ENCODE data around the gene PPP1R7.

PPP1R7 gene

DNA sequence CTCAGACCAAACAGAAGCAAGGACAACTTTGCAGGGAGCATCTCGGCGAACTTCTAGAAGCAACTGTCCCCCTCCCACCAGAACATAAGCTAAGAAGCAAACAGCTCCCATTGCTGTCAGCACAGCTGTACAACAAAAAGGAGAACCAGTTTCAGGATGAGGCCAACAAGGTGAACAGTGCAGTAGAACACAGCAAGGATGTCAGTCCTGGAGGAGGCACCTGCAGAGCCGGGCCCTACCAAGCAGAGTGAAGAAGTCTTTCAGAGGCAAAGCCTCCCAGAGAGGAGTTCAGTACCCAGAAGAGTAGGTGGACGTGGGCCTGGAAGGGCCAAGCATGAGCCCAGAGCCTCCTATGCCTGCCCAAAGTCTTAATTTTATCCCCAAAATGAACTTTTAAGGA, 2.0 kb upstream of the PPP1R7 start:
- H3K4me3 ChIP-seq (ENCODE audit: low read depth, low read length), result peak overlapping the region; percentile 68
- TF ChIP-seq, protein P1, sequence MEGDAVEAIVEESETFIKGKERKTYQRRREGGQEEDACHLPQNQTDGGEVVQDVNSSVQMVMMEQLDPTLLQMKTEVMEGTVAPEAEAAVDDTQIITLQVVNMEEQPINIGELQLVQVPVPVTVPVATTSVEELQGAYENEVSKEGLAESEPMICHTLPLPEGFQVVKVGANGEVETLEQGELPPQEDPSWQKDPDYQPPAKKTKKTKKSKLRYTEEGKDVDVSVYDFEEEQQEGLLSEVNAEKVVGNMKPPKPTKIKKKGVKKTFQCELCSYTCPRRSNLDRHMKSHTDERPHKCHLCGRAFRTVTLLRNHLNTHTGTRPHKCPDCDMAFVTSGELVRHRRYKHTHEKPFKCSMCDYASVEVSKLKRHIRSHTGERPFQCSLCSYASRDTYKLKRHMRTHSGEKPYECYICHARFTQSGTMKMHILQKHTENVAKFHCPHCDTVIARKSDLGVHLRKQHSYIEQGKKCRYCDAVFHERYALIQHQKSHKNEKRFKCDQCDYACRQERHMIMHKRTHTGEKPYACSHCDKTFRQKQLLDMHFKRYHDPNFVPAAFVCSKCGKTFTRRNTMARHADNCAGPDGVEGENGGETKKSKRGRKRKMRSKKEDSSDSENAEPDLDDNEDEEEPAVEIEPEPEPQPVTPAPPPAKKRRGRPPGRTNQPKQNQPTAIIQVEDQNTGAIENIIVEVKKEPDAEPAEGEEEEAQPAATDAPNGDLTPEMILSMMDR (IDR thresholded peaks at IDR 0.05; ENCODE audit: borderline replicate concordance, insufficient read depth, low read depth, low read length), result no peak

DNA sequence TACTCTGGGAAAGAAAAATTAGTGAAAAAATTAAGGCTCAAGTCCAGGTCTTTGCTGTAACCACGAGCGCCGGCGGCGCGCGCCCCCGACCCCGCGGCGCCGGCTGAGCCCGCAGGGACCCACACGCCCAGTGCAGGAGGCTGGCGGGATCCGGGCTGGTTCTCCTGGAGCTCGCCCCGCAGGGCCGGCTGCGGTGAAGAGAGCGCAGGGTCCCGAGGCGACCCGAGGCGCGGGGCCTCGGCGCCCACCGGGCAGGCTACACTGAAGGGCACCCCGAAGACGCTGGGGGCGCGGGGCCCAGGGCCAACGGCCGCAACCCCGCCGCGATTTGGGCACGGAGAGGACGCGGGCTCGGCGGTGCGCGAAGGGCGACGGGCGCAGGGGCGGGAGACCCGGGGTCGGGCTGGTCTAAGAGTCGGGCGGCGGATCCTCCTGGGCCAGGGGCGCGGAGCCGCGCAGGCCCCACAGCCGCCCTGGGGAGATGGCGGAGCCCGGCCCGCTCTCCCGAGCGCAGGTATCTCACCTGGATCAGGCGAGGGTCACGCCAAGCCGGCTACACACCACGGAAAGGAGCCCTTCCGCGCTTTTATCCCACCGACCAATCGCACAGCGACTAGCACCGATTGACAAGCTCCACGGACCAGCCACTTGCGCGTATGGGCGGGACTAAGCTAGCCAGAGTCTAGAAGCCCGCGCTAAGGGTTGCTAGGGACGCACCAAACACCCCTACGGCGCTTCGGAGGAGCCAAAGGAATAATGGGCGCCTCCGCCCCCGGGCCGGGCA, 1.2 kb upstream of the PPP1R7 start, which contains the start of gene PASK:
Gene PASK (minus strand): TSS at position 582 of the 784 bp plus-strand sequence. CDS start 6,440 bp downstream, outside the sequence.
- TF ChIP-seq, protein P1 (IDR thresholded peaks at IDR 0.05; ENCODE audit: borderline replicate concordance, insufficient read depth, low read depth, low read length), result no peak
- H3K4me3 ChIP-seq (ENCODE audit: low read depth, low read length), result peak within 1 kb of the TSS; percentile 68

DNA sequence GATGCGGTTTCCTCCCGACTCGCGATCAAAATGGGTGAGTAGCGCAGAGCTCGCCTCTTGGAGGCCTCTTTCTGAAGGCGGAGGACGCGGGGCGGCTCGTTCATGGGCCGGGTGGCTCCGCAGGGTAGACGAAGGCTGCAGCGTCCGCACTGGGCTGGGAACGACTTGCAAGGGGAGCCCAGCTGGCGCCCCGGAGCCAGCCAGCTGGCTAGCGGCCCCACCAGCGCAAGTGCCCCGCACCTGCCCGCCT, 667 bp upstream of the PPP1R7 start:
- TF ChIP-seq, protein P1 (IDR thresholded peaks at IDR 0.05; ENCODE audit: borderline replicate concordance, insufficient read depth, low read depth, low read length), result no peak
- peak overlapping the region; percentile 68 for H3K4me3 ChIP-seq (ENCODE audit: low read depth, low read length)

DNA sequence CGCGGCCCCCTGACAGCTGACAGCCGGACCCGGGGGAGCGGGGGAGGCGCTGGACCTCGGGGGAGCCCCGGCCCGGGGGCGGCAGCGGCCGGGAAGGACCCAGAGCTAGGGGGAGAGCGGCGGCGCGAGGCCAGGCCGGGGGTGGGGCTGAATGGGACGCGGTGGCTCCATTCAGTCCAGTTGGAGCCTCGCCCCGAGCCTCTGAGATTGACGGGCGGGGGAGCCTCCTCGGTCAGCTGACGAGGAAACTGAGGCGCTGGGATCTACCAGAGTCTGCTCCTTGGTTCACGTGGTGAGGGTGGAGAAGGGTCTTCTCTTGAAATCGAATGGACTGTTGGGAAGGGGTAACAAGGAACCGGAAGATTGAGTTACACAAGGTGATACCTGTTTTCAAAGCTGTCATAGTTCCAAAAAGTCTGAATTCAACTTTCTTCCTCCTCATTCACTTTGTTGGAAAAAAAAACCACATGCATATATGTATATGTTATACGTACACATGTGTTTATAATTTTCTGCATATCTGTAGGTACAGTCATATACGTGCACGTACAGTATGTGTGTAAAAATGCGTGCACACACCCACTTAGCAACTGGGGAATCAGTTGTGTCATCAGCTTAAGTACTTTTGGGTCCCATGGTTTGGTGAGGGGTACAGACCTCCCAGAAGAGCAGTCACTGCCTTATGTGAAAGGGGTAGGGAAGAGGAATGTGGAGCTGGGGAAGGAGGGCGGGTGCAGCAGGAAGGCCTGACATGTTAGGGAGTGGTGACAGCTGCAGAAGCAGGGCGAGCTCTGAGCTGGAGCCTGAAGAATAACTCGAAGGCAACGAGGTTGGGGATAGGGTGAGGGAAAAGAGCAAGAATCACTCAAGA, 628 bp downstream of the PPP1R7 start:
- H3K4me3 ChIP-seq (ENCODE audit: low read depth, low read length), result peak overlapping the region; percentile 68
- TF ChIP-seq, protein P1 (IDR thresholded peaks at IDR 0.05; ENCODE audit: borderline replicate concordance, insufficient read depth, low read depth, low read length), result no peak

DNA sequence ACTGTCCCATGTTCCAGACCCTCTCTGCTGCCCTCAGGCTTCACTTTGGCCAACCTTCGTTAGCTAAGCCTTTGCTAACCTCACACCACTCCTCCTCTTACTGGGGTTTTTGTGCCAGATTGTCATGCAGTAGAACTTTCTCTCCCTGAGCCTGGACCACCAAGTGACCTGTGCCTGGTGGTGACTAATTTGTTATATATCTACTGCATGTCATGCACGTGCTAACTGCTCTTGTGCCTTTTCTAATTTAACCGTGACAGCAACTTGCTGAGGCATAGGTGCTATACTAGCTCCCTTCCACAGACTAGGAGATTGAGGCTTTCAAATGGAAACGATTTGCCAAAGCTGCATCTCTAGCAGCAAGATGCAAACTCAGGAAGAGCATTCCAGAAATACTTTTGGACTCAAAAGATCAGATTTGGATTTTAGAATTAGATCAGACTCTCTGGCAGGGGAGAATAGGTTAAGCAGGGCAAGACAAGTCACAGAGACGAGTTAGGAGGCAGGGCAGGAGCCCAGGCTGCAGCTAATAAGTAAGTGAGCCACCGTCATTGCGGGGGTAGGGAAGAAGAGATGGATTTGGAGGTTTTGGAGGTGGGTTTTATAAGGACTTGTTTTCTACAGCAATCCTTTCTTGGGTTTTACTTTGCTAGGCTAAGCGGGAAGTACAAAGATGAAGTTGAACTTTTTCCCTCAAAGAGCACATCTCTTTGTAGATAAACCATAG, 1.8 kb downstream of the PPP1R7 start:
- TF ChIP-seq, protein P1 (IDR thresholded peaks at IDR 0.05; ENCODE audit: borderline replicate concordance, insufficient read depth, low read depth, low read length), result no peak
- H3K4me3 ChIP-seq (ENCODE audit: low read depth, low read length), result no peak overlapping the region

DNA sequence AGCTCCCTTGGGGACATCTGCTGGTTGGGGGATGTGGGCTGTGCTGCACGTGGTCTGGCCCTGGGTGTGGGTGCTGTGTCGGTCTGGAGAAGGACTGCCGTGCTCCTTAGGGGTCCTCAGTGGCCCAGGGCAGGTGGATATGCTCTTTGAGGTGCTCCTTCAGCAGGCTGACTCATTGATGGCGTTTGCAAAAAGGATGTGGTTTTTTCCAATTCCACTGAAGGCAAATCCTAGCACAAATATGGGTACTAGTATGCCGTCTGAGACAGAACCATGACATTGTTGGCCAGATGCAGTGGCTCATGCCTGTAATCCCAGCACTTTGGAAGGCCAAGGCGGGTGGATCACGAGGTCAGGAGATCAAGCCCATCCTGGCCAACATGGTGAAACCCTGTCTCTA, 3.3 kb downstream of the PPP1R7 start:
- no peak overlapping the region for H3K4me3 ChIP-seq (ENCODE audit: low read depth, low read length)
- TF ChIP-seq, protein P1 (IDR thresholded peaks at IDR 0.05; ENCODE audit: borderline replicate concordance, insufficient read depth, low read depth, low read length), result no peak
